KMS-11 (cell line): Measurements from ENCODE around the gene LSM10.

ENCODE experiments used
- H2AFZ ChIP-seq: fragments of 200-600 bp; sonication (generic); 2 replicates; pipeline ENCODE4 v1.6.1; 2016; ENCODE audit warnings: antibody characterized with exemption, mixed run types, low read depth
- H3K27ac ChIP-seq: fragments of 200-600 bp; sonication (generic); 2 replicates; pipeline ENCODE4 v1.6.1; 2016; ENCODE audit warnings: mild to moderate bottlenecking, mixed run types
- H3K27me3 ChIP-seq: fragments of 200-600 bp; sonication (generic); 2 replicates; pipeline ENCODE4 v1.6.1; 2017; ENCODE audit warnings: mild to moderate bottlenecking, low read depth, mixed run types, moderate library complexity; ENCODE audit not compliant: insufficient read depth
- H3K36me3 ChIP-seq: fragments of 200-600 bp; sonication (generic); 2 replicates; pipeline ENCODE4 v1.6.1; 2017; ENCODE audit warnings: mild to moderate bottlenecking, mixed run types; ENCODE audit not compliant: insufficient read depth
- H3K4me1 ChIP-seq: fragments of 200-600 bp; sonication (generic); 2 replicates; pipeline ENCODE4 v1.6.1; 2016; ENCODE audit warnings: mild to moderate bottlenecking, low read depth, mixed run types; ENCODE audit not compliant: poor library complexity, severe bottlenecking
- H3K4me2 ChIP-seq: fragments of 200-600 bp; sonication (generic); 2 replicates; pipeline ENCODE4 v1.7.0; 2016; ENCODE audit warnings: mild to moderate bottlenecking, mixed run types
- H3K4me3 ChIP-seq: fragments of 200-600 bp; sonication (generic); IDR thresholded peaks from 2 replicates; pipeline ENCODE4 v1.6.1; 2017; ENCODE audit warnings: low read depth, low read length, mixed read lengths; ENCODE audit not compliant: insufficient read depth
- H3K79me2 ChIP-seq: fragments of 200-600 bp; sonication (generic); 2 replicates; pipeline ENCODE4 v1.6.1; 2016; ENCODE audit warnings: low read depth, mixed run types; ENCODE audit not compliant: insufficient read depth
- H3K9ac ChIP-seq: fragments of 200-600 bp; sonication (generic); 2 replicates; pipeline ENCODE4 v1.6.1; 2016; ENCODE audit warnings: mild to moderate bottlenecking, mixed run types
- H4K20me1 ChIP-seq: fragments of 200-600 bp; sonication (generic); 2 replicates; pipeline ENCODE4 v1.6.1; 2016; ENCODE audit warnings: mild to moderate bottlenecking, mixed run types; ENCODE audit not compliant: insufficient read depth
- CTCF ChIP-seq: fragments of 200-600 bp; sonication (generic); conservative IDR thresholded peaks from 2 replicates; pipeline ENCODE4 v1.6.1; 2017; ENCODE audit warnings: low read depth, mild to moderate bottlenecking, antibody characterized with exemption, low read length, moderate library complexity, mixed read lengths

The LSM10 gene

GRCh38 chr1:36352125-36352909 is 45.4 kb downstream of the LSM10 start:
- H3K27me3 ChIP-seq: no peaks in the 10 kb centered on the region
- no peak overlapping the region for H3K4me2 ChIP-seq
- H4K20me1 ChIP-seq: no peaks in the 10 kb centered on the region
- no peaks in the 10 kb centered on the region for H3K36me3 ChIP-seq
- H3K79me2 ChIP-seq: no peaks in the 10 kb centered on the region
- no peak overlapping the region for H3K27ac ChIP-seq
- no peak overlapping the region for H3K9ac ChIP-seq
- H2AFZ ChIP-seq: no peak overlapping the region
- no peak for TF ChIP-seq CTCF
- no peaks in the 10 kb centered on the region for H3K4me1 ChIP-seq
- H3K4me3 ChIP-seq: no peak overlapping the region

GRCh38 chr1:36351227-36351977 is 46.3 kb downstream of the LSM10 start:
- no peaks in the 10 kb centered on the region for H3K27me3 ChIP-seq
- H2AFZ ChIP-seq: no peak overlapping the region
- H3K4me3 ChIP-seq: no peak overlapping the region
- no peak overlapping the region for H3K4me2 ChIP-seq
- TF ChIP-seq CTCF: no peak
- H3K27ac ChIP-seq: no peak overlapping the region
- H4K20me1 ChIP-seq: no peaks in the 10 kb centered on the region
- no peak overlapping the region for H3K9ac ChIP-seq
- no peaks in the 10 kb centered on the region for H3K36me3 ChIP-seq
- H3K4me1 ChIP-seq: no peaks in the 10 kb centered on the region
- H3K79me2 ChIP-seq: no peaks in the 10 kb centered on the region

- H3K4me1 ChIP-seq: no peaks in the 10 kb centered on the region
- no peaks in the 10 kb centered on the region for H3K27me3 ChIP-seq
- no peak overlapping the region for H2AFZ ChIP-seq
- no peaks in the 10 kb centered on the region for H3K79me2 ChIP-seq
- no peak overlapping the region for H3K27ac ChIP-seq
- H3K4me2 ChIP-seq: no peak overlapping the region
- H3K9ac ChIP-seq: no peak overlapping the region
- H3K36me3 ChIP-seq: no peaks in the 10 kb centered on the region
- no peak for TF ChIP-seq CTCF
- no peaks in the 10 kb centered on the region for H4K20me1 ChIP-seq
- no peak overlapping the region for H3K4me3 ChIP-seq
Measured at GRCh38 chr1:36350659-36351226, 47.0 kb downstream of the LSM10 start.

GRCh38 chr1:36349839-36350238 is 47.9 kb downstream of the LSM10 start:
- Histone ChIP-seq H3K4me1 (no peaks in the 10 kb centered on the region), H3K79me2 (no peaks in the 10 kb centered on the region), H3K4me3 (no peak overlapping the region), H3K36me3 (no peaks in the 10 kb centered on the region), H2AFZ (no peak overlapping the region), H4K20me1 (no peaks in the 10 kb centered on the region), H3K27ac (no peak overlapping the region), H3K4me2 (no peak overlapping the region), H3K9ac (no peak overlapping the region), H3K27me3 (no peaks in the 10 kb centered on the region)
- no peak for TF ChIP-seq CTCF
